H9 (cell line): ENCODE results near the gene TNFRSF19. TPM values are rescaled to one million over a fixed set of nuclear protein-coding genes. Genes with fewer than 3 reads are reported as not detected.

Experiments used
- DNase-seq: peaks from one replicate; pipeline ENCODE4 v3.0.0-alpha.2; 2017
- H2AFZ ChIP-seq: one replicate; pipeline ENCODE4 v1.6.1; 2013; ENCODE audit warnings: mild to moderate bottlenecking, low read length, control low read depth, moderate library complexity
- H2AK5ac ChIP-seq: 2 replicates; pipeline ENCODE4 v1.6.1; 2013; ENCODE audit warnings: low read length, control low read depth, mixed read lengths; ENCODE audit not compliant: insufficient read length
- H2BK120ac ChIP-seq: one replicate; pipeline ENCODE4 v1.6.1; 2013; ENCODE audit warnings: low read depth, mild to moderate bottlenecking, low read length, control low read depth, inconsistent platforms; ENCODE audit not compliant: poor library complexity, severe bottlenecking
- H2BK12ac ChIP-seq: 2 replicates; pipeline ENCODE4 v1.6.1; 2013; ENCODE audit warnings: low read length, control low read depth, mixed read lengths, low read depth; ENCODE audit not compliant: insufficient read length
- H2BK15ac ChIP-seq: 2 replicates; pipeline ENCODE4 v1.6.1; 2013; ENCODE audit warnings: low read depth, low read length, control low read depth
- H2BK20ac ChIP-seq: one replicate; pipeline ENCODE4 v1.6.1; 2013; ENCODE audit warnings: low read depth, mild to moderate bottlenecking, low read length, control low read depth, inconsistent platforms; ENCODE audit not compliant: poor library complexity, severe bottlenecking
- H2BK5ac ChIP-seq: 2 replicates; pipeline ENCODE4 v1.6.1; 2013; ENCODE audit warnings: low read length, control low read depth, mixed read lengths; ENCODE audit not compliant: insufficient read length
- H3K14ac ChIP-seq: 2 replicates; pipeline ENCODE4 v1.6.1; 2013; ENCODE audit warnings: low read length, control low read depth; ENCODE audit not compliant: insufficient read depth
- H3K18ac ChIP-seq: 2 replicates; pipeline ENCODE4 v1.6.1; 2013; ENCODE audit warnings: low read depth, mild to moderate bottlenecking, mixed read lengths, low read length, control low read depth; ENCODE audit not compliant: insufficient read length
- H3K23ac ChIP-seq: 2 replicates; pipeline ENCODE4 v1.6.1; 2013; ENCODE audit warnings: low read length, control low read depth, mixed read lengths, low read depth; ENCODE audit not compliant: insufficient read length
- H3K23me2 ChIP-seq: 2 replicates; pipeline ENCODE4 v1.6.1; 2013; ENCODE audit warnings: low read depth, mild to moderate bottlenecking, mixed read lengths, low read length, control low read depth; ENCODE audit not compliant: insufficient read length, poor library complexity, severe bottlenecking
- H3K27ac ChIP-seq: 2 replicates; pipeline ENCODE4 v1.5.1; 2013; ENCODE audit warnings: low read length, control low read depth, mixed read lengths, low read depth; ENCODE audit not compliant: insufficient read length
- H3K27me3 ChIP-seq: 2 replicates; pipeline ENCODE4 v1.6.1; 2013; ENCODE audit warnings: low read length, control low read depth, inconsistent platforms; ENCODE audit not compliant: insufficient read depth
- H3K4ac ChIP-seq: 2 replicates; pipeline ENCODE4 v1.6.1; 2013; ENCODE audit warnings: low read depth, mild to moderate bottlenecking, control low read depth, inconsistent platforms, low read length, moderate library complexity
- H3K4me1 ChIP-seq: 2 replicates; pipeline ENCODE4 v1.6.1; 2013; ENCODE audit warnings: low read length, control low read depth, inconsistent platforms; ENCODE audit not compliant: insufficient read depth
- H3K4me2 ChIP-seq: 2 replicates; pipeline ENCODE4 v1.6.1; 2013; ENCODE audit warnings: low read length, control low read depth, mixed read lengths; ENCODE audit not compliant: insufficient read length, insufficient read depth
- H3K56ac ChIP-seq: 2 replicates; pipeline ENCODE4 v1.6.1; 2013; ENCODE audit warnings: low read depth, mild to moderate bottlenecking, mixed read lengths, low read length, control low read depth; ENCODE audit not compliant: insufficient read length
- H3K79me1 ChIP-seq: 2 replicates; pipeline ENCODE4 v1.6.1; 2013; ENCODE audit warnings: low read depth, mild to moderate bottlenecking, moderate library complexity, low read length, control low read depth, inconsistent platforms; ENCODE audit not compliant: insufficient read depth, poor library complexity, severe bottlenecking
- H3K79me2 ChIP-seq: 2 replicates; pipeline ENCODE4 v1.6.1; 2013; ENCODE audit warnings: low read length, control low read depth, inconsistent platforms; ENCODE audit not compliant: insufficient read depth
- H3K9ac ChIP-seq: 2 replicates; pipeline ENCODE4 v1.6.1; 2013; ENCODE audit warnings: low read length, control low read depth, mixed read lengths; ENCODE audit not compliant: insufficient read length; ENCODE audit errors: extremely low read depth
- H3K9me3 ChIP-seq: one replicate; pipeline ENCODE4 v1.6.1; 2013; ENCODE audit warnings: low read depth, low read length, inconsistent platforms; ENCODE audit not compliant: control insufficient read depth
- H3T11ph ChIP-seq: one replicate; pipeline ENCODE4 v1.6.1; 2013; ENCODE audit warnings: mild to moderate bottlenecking, low read length, control low read depth, inconsistent platforms
- H4K20me1 ChIP-seq: one replicate; pipeline ENCODE4 v1.6.1; 2013; ENCODE audit not compliant: control insufficient read depth, insufficient read length, insufficient read depth
- H4K5ac ChIP-seq: 2 replicates; pipeline ENCODE4 v1.6.1; 2013; ENCODE audit warnings: low read depth, mild to moderate bottlenecking, mixed read lengths, low read length, control low read depth; ENCODE audit not compliant: insufficient read length
- H4K8ac ChIP-seq: replicated peaks from 2 replicates; pipeline ENCODE4 v1.6.1; 2013; ENCODE audit warnings: low read length, control low read depth, mixed read lengths, low read depth; ENCODE audit not compliant: insufficient read length
- H4K91ac ChIP-seq: 2 replicates; pipeline ENCODE4 v1.6.1; 2013; ENCODE audit warnings: low read depth, mild to moderate bottlenecking, moderate library complexity, mixed read lengths, low read length, control low read depth; ENCODE audit not compliant: insufficient read length
- H3K27ac Mint-ChIP-seq, 3 experiments: 2 replicates in 2 of 3; 3 replicates in 1 of 3; pipeline ENCODE4 v1.8.0; 2020 to 2021; ENCODE audit warnings: mixed read lengths in 3 of 3, mild to moderate bottlenecking in 1 of 3, moderate library complexity in 1 of 3
- H3K27me3 Mint-ChIP-seq: 2 replicates; pipeline ENCODE4 v1.8.0; 2021; ENCODE audit warnings: low read depth, mild to moderate bottlenecking, moderate library complexity, mixed read lengths
- H3K36me3 Mint-ChIP-seq, 3 experiments: 2 replicates in 2 of 3; 3 replicates in 1 of 3; pipeline ENCODE4 v1.8.0; 2020 to 2021; ENCODE audit warnings: low read depth in 3 of 3, mixed read lengths in 3 of 3; ENCODE audit not compliant: insufficient read depth in 1 of 3
- H3K4me1 Mint-ChIP-seq, 2 experiments: 2 replicates each; pipeline ENCODE4 v1.8.0; 2020; ENCODE audit warnings: mixed read lengths in 2 of 2
- H3K4me3 Mint-ChIP-seq, 2 experiments: 2 replicates in 1 of 2; 3 replicates in 1 of 2; pipeline ENCODE4 v1.8.0; 2020 to 2021; ENCODE audit warnings: mild to moderate bottlenecking in 2 of 2, mixed read lengths in 2 of 2, moderate library complexity in 1 of 2
- H3K9me3 Mint-ChIP-seq, 2 experiments: 2 replicates in 1 of 2; 3 replicates in 1 of 2; pipeline ENCODE4 v1.8.0; 2020; ENCODE audit warnings: mild to moderate bottlenecking in 2 of 2, mixed read lengths in 2 of 2, moderate library complexity in 1 of 2
- CTCF ChIP-seq: fragments of 200-600 bp; sonication (generic); conservative IDR thresholded peaks from 3 replicates; pipeline ENCODE4 v1.8.0; 2021; ENCODE audit warnings: antibody characterized with exemption, mild to moderate bottlenecking
- WGBS: extraction: QIAGEN DNeasy Blood & Tissue Kit; methylation state at CpG from one replicate; pipeline ENCODE4 v1.1.7; 2013; ENCODE audit warnings: missing lambda C conversion rate, low lambda C conversion rate, mixed read lengths; ENCODE audit not compliant: insufficient read length; ENCODE audit errors: extremely low coverage; 5-methylcytosine and 5-hydroxymethylcytosine counted together
- total RNA-seq: library from RNA; stranded (reverse); gene quantifications from 2 replicates; pipeline ENCODE4 v1.2.1, GENCODE V29; 2021

TNFRSF19 gene
- total RNA-seq, 1 experiment from 2014 or later: 2.7 TPM

- H4K5ac ChIP-seq: no peak overlapping the region
- no peak overlapping the region for H2BK15ac ChIP-seq
- Mint-ChIP-seq H3K4me3 (no peak overlapping the region), H3K4me1 (peaks cover 5 to 14% of the 10 kb centered on the region in 2 experiments), H3K27ac (no peak overlapping the region), H3K27me3 (no peaks in the 10 kb centered on the region; the same call in 1 of the 2 replicates), H3K9me3 (peaks cover 35 to 41% of the 10 kb centered on the region in 2 experiments), H3K36me3 (peaks cover 7 to 36% (median 21%) of the 10 kb centered on the region in 3 experiments; a peak in 6 of 7 replicates)
- no peaks in the 10 kb centered on the region for H3K23me2 ChIP-seq
- H3K9me3 ChIP-seq: no peaks in the 10 kb centered on the region
- H4K20me1 ChIP-seq: no peaks in the 10 kb centered on the region
- no peaks in the 10 kb centered on the region for H3K27me3 ChIP-seq
- no peak for DNase-seq
- no peak overlapping the region for H2BK20ac ChIP-seq
- no peak for TF ChIP-seq CTCF
- no peak overlapping the region for H2AFZ ChIP-seq
- no peak overlapping the region for H3K56ac ChIP-seq
- H3T11ph ChIP-seq: no peak overlapping the region
- no peak overlapping the region for H3K4ac ChIP-seq
- H3K79me2 ChIP-seq: no peaks in the 10 kb centered on the region
- H3K14ac ChIP-seq: no peak overlapping the region
- H4K91ac ChIP-seq: no peak overlapping the region
- H3K18ac ChIP-seq: no peak overlapping the region
- H2BK5ac ChIP-seq: no peak overlapping the region
- H2AK5ac ChIP-seq: no peak overlapping the region
- no peak overlapping the region for H2BK120ac ChIP-seq
- H3K9ac ChIP-seq: no peak overlapping the region
- no peak overlapping the region for H3K27ac ChIP-seq
- no peak overlapping the region for H3K4me2 ChIP-seq
- WGBS: no CpG with 5 or more reads among the region's 2 CpGs
- no peak overlapping the region for H2BK12ac ChIP-seq
- no peaks in the 10 kb centered on the region for H3K79me1 ChIP-seq
- H3K4me1 ChIP-seq: no peaks in the 10 kb centered on the region
- H4K8ac ChIP-seq: no peak overlapping the region
- H3K23ac ChIP-seq: no peak overlapping the region
Observed at GRCh38 chr13:23679220-23679619, 109.0 kb downstream of the TNFRSF19 start.
